ENCODE results near the gene IFI6.

DNA sequence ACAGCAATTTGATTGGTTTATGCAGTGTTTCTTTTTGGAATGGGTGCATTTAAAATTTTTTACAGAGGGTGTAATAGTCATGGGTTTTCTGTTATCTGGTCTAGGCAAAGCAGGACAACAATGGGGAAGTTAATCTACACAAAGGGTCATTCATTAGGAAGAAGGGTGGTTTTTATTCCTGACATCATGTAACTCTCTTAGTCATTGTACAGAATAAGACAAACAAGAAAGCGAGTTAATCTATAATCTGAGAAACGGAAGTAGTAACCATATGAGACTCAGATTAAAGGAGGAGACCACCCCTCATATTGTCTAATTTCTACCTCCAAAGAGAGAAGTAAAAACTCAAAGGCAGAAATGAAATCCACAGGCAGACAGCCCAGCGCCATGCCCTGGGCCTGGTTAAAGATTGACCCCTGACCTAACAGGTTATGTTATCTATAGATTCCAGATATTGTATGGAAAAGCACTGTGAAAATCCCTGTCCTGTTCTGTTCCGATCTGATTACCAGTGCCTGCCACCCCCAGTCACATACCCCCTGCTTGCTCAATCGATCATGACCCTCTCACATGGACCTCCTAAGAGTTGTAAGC is 10.5 kb upstream of the IFI6 start:
- TF ChIP-seq EZH2 (IDR thresholded peaks at IDR 0.05; ENCODE audit: borderline replicate concordance, low read length), result no peak
- TF ChIP-seq, protein P1, sequence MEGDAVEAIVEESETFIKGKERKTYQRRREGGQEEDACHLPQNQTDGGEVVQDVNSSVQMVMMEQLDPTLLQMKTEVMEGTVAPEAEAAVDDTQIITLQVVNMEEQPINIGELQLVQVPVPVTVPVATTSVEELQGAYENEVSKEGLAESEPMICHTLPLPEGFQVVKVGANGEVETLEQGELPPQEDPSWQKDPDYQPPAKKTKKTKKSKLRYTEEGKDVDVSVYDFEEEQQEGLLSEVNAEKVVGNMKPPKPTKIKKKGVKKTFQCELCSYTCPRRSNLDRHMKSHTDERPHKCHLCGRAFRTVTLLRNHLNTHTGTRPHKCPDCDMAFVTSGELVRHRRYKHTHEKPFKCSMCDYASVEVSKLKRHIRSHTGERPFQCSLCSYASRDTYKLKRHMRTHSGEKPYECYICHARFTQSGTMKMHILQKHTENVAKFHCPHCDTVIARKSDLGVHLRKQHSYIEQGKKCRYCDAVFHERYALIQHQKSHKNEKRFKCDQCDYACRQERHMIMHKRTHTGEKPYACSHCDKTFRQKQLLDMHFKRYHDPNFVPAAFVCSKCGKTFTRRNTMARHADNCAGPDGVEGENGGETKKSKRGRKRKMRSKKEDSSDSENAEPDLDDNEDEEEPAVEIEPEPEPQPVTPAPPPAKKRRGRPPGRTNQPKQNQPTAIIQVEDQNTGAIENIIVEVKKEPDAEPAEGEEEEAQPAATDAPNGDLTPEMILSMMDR (IDR thresholded peaks at IDR 0.05; ENCODE audit: low read length), result no peak
